ENCODE data around the gene DYRK1A. TPM values are rescaled to one million over a fixed set of nuclear protein-coding genes. Genes with fewer than 3 reads are reported as not detected.
"Not testable (repeated sequence)": the region's sequence is repeated elsewhere in the genome, so short reads cannot be mapped to it uniquely, and the experiment has no call there.

DYRK1A gene
- total RNA-seq, 3 donors from 2014 or later (not counting 1 experiment from before 2014, with no cell fraction given): 149 to 166 (median 153) TPM

DNA sequence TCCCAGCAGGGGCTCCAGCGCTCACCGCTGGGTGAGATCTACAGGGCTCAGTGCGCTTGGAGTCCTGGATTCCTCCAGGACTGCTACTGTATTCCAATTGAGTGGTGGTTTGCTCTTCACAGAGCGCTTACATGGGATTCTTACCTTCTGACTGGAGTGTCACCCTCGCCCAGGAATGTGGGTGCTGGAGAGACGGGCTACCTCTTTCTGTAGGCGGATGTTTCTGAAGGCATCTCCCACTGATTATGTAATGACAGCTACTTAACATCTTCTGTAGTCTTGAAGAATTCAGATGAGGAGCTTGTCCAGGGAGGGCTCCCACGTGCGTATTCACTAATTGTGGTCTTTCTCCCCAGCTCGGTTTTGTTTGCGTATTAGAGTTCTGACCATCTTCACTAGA, 154.2 kb downstream of the DYRK1A start:
- WGBS (ENCODE audit: insufficient coverage): 96% methylated on average over 11 of the region's 11 CpGs
- Histone ChIP-seq H3K27ac (ENCODE audit: low read length) (no peak overlapping the region), H3K27me3 (ENCODE audit: control insufficient read depth, insufficient read depth, low read length) (no peaks in the 10 kb centered on the region), H3K36me3 (ENCODE audit: control insufficient read depth, insufficient read depth, low read length) (peaks cover 8% of the 10 kb centered on the region), H3K4me1 (ENCODE audit: control insufficient read depth, insufficient read depth, low read length) (no peaks in the 10 kb centered on the region), H3K9me3 (ENCODE audit: control insufficient read depth, insufficient read depth, low read length) (no peaks in the 10 kb centered on the region), H3K4me3 (ENCODE audit: low read length) (no peak overlapping the region)
- DNase-seq (no peak), ATAC-seq (no peak)
- Mint-ChIP-seq H3K9me3 (no peaks in the 10 kb centered on the region), H3K36me3 (no peaks in the 10 kb centered on the region), H3K4me1 (peaks cover 7 to 10% of the 10 kb centered on the region in 2 donors), H3K27ac (peak overlapping the region; percentile 25 to 64), H3K4me3 (no peak overlapping the region), H3K27me3 (ENCODE audit: low read depth in 2 of 2) (no peaks in the 10 kb centered on the region)
- TF ChIP-seq, protein P1, sequence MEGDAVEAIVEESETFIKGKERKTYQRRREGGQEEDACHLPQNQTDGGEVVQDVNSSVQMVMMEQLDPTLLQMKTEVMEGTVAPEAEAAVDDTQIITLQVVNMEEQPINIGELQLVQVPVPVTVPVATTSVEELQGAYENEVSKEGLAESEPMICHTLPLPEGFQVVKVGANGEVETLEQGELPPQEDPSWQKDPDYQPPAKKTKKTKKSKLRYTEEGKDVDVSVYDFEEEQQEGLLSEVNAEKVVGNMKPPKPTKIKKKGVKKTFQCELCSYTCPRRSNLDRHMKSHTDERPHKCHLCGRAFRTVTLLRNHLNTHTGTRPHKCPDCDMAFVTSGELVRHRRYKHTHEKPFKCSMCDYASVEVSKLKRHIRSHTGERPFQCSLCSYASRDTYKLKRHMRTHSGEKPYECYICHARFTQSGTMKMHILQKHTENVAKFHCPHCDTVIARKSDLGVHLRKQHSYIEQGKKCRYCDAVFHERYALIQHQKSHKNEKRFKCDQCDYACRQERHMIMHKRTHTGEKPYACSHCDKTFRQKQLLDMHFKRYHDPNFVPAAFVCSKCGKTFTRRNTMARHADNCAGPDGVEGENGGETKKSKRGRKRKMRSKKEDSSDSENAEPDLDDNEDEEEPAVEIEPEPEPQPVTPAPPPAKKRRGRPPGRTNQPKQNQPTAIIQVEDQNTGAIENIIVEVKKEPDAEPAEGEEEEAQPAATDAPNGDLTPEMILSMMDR (IDR thresholded peaks at IDR 0.05): no peak
- intact Hi-C loops (cut with micrococcal nuclease): no loop called here

DNA sequence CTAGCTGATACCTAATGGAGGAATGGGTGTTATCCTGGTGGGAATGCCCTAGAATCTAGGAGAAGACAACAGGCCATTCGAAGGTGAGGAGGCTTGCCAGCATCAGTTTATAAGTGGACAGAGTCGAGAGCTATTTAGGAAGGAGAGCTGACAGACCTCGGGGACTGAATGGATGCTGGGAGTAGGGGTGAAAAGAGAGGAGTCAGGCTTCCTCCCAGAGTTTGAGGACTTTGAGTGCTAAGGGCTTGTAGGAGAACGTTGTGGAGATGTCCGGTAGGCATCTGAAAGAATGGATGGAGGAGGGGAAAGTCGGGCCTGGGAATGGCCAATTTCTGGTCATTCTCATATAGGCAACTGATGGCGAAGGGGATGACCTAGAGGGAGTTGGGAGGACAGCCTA, 155.1 kb downstream of the DYRK1A start:
- Mint-ChIP-seq H3K27ac (peak overlapping the region; percentile 25 to 64), H3K36me3 (no peaks in the 10 kb centered on the region), H3K4me1 (peaks cover 7 to 10% of the 10 kb centered on the region in 2 donors), H3K27me3 (ENCODE audit: low read depth in 2 of 2) (no peaks in the 10 kb centered on the region), H3K4me3 (no peak overlapping the region), H3K9me3 (no peaks in the 10 kb centered on the region)
- no peak for ATAC-seq
- DNase-seq: no peak
- Histone ChIP-seq H3K27me3 (ENCODE audit: control insufficient read depth, insufficient read depth, low read length) (no peaks in the 10 kb centered on the region), H3K4me1 (ENCODE audit: control insufficient read depth, insufficient read depth, low read length) (no peaks in the 10 kb centered on the region), H3K9me3 (ENCODE audit: control insufficient read depth, insufficient read depth, low read length) (no peaks in the 10 kb centered on the region), H3K27ac (ENCODE audit: low read length) (no peak overlapping the region), H3K36me3 (ENCODE audit: control insufficient read depth, insufficient read depth, low read length) (peaks cover 8% of the 10 kb centered on the region), H3K4me3 (ENCODE audit: low read length) (no peak overlapping the region)
- WGBS (ENCODE audit: insufficient coverage): 93% methylated on average over 7 of the region's 7 CpGs
- TF ChIP-seq, protein P1 (IDR thresholded peaks at IDR 0.05): no peak
- intact Hi-C loops (cut with micrococcal nuclease): no loop called here

DNA sequence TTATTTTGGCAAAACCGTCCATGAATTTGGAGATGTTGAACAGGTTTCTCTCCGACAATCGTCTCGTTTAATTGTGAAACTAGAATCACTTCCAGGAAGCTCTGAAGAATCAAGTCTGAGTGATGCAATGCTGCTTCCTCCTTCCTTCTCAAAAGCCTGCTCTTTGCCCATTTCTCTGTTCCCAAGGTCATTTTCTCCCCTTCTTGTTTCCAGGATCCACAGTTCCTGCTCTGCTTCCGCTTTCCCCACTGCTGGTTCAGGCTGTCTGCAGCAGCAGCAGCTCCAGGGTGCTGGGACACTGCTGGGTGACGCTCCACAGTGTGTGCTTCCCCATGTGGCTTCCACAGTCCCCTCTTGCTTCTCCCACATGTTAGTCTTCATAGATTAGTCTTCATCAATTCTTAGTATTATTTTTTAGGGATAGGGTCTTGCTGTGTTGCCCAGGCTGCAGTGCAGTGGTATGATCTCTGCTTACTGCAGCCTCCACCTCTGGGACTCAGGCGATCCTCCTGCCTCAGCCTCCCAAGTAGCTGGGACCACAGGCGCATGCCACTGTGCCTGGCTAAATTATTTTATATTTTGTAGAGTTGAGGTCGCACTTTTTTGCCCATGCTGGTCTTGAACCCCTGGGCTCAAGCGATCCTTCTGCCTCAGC, 156.2 kb downstream of the DYRK1A start:
- no peak for ATAC-seq
- WGBS (ENCODE audit: insufficient coverage): 90% methylated on average over 10 of the region's 10 CpGs
- no peak overlapping the region for H3K27ac Mint-ChIP-seq

DNA sequence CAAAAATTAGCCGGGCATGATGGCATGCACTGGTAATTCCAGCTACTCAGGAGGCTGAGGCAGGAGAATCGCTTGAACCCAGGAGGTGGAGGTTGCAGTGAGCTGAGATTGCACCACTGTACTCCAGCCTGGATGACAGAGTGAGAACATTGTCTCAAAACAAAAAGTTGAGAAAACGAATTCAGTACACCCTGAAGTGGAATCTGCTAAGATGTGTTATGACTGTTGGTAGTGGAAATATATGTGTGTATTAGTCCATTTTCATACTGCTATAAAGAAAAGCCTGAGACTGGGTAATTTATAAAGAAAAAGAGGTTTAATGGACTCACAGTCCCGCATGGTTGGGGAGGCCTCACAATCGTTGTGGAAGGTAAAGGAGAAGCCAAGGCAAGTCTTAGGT, 158.4 kb downstream of the DYRK1A start:
- H3K4me1 Mint-ChIP-seq: peaks cover 11 to 14% of the 10 kb centered on the region in 2 donors
- ATAC-seq; H3K27me3 Mint-ChIP-seq (ENCODE audit: low read depth in 2 of 2); intact Hi-C loops (cut with micrococcal nuclease); H3K36me3 ChIP-seq (ENCODE audit: control insufficient read depth, insufficient read depth, low read length); H3K36me3 Mint-ChIP-seq; H3K9me3 Mint-ChIP-seq; DNase-seq; H3K9me3 ChIP-seq (ENCODE audit: control insufficient read depth, insufficient read depth, low read length); H3K27me3 ChIP-seq (ENCODE audit: control insufficient read depth, insufficient read depth, low read length); H3K4me1 ChIP-seq (ENCODE audit: control insufficient read depth, insufficient read depth, low read length); H3K27ac ChIP-seq (ENCODE audit: low read length); H3K4me3 Mint-ChIP-seq; H3K4me3 ChIP-seq (ENCODE audit: low read length); H3K27ac Mint-ChIP-seq: not testable (repeated sequence)
- 93% methylated on average over 5 of the region's 5 CpGs for WGBS (ENCODE audit: insufficient coverage)

More for the DNA sequence above, 156.2 kb downstream of the DYRK1A start:
- Mint-ChIP-seq H3K36me3 (no peaks in the 10 kb centered on the region), H3K27me3 (ENCODE audit: low read depth in 2 of 2) (no peaks in the 10 kb centered on the region), H3K9me3 (no peaks in the 10 kb centered on the region), H3K4me1 (peaks cover 7 to 10% of the 10 kb centered on the region in 2 donors), H3K4me3 (no peak overlapping the region)
- Histone ChIP-seq H3K27ac (ENCODE audit: low read length) (no peak overlapping the region), H3K27me3 (ENCODE audit: control insufficient read depth, insufficient read depth, low read length) (no peaks in the 10 kb centered on the region), H3K4me3 (ENCODE audit: low read length) (no peak overlapping the region), H3K9me3 (ENCODE audit: control insufficient read depth, insufficient read depth, low read length) (no peaks in the 10 kb centered on the region), H3K4me1 (ENCODE audit: control insufficient read depth, insufficient read depth, low read length) (no peaks in the 10 kb centered on the region), H3K36me3 (ENCODE audit: control insufficient read depth, insufficient read depth, low read length) (peaks cover 2% of the 10 kb centered on the region)
- TF ChIP-seq, protein P1 (IDR thresholded peaks at IDR 0.05): no peak
- intact Hi-C loops (cut with micrococcal nuclease): no loop called here
- DNase-seq: no peak

All from natural killer cell (primary cell).